Mesodermal cell (in vitro differentiated cells): ENCODE data around the gene EML4.
"Not testable (repeated sequence)": the region's sequence is repeated elsewhere in the genome, so short reads cannot be mapped to it uniquely, and the experiment has no call there.

Experiments used
- H3K27ac ChIP-seq: 2 replicates; pipeline ENCODE4 v1.7.0; 2013; ENCODE audit warnings: mild to moderate bottlenecking, low read depth, low read length, moderate library complexity; ENCODE audit not compliant: severe bottlenecking
- H3K36me3 ChIP-seq: 2 replicates; pipeline ENCODE4 v1.7.1; 2013; ENCODE audit warnings: mild to moderate bottlenecking, low read length, moderate library complexity; ENCODE audit not compliant: control insufficient read depth, insufficient read depth
- H3K4me1 ChIP-seq: one replicate; pipeline ENCODE4 v1.7.1; 2013; ENCODE audit warnings: mild to moderate bottlenecking, low read length; ENCODE audit not compliant: insufficient read depth, control insufficient read depth, poor library complexity, severe bottlenecking
- H3K4me3 ChIP-seq: 2 replicates; pipeline ENCODE4 v1.7.0; 2013; ENCODE audit warnings: low read length, control low read depth, mild to moderate bottlenecking; ENCODE audit not compliant: insufficient read depth, poor library complexity, severe bottlenecking; ENCODE audit errors: extremely low read depth
- H3K9me3 ChIP-seq: 2 replicates; pipeline ENCODE4 v1.7.1; 2013; ENCODE audit warnings: mild to moderate bottlenecking, low read length, moderate library complexity; ENCODE audit not compliant: control insufficient read depth
- WGBS, 2 experiments: methylation state at CpG; one replicate each; pipeline ENCODE4 v1.1.5; 2013; ENCODE audit warnings: missing lambda C conversion rate in 2 of 2; ENCODE audit not compliant: insufficient coverage in 2 of 2; 5-methylcytosine and 5-hydroxymethylcytosine counted together

The EML4 gene

DNA sequence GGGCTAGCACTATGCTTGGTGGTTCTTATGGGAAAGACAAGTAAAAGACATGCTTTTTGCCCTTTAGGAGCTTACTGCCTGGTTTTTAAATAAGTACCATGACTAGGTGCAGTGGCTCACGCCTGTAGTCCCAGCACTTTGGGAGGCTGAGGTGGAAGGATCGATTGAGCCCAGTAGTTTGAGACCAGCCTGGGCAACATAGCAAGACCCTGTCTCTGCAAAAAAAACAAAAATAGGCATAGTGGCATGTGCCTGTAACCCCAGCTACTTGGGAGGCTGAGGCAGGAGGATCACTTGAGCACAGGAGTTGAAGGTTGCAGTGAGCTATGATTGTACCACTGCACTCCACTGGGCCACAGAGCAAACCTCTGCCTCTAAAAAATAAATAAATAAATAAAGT, 4.3 kb downstream of the EML4 start:
- H3K4me1 ChIP-seq, H3K9me3 ChIP-seq, H3K4me3 ChIP-seq, H3K36me3 ChIP-seq, H3K27ac ChIP-seq: not testable (repeated sequence)
- WGBS, 2 experiments, result 100% methylated on average over 2 of the region's 2 CpGs; no CpG with 5 or more reads in 1 of the 2 experiments

GRCh38 chr2:42176992-42177738, 8.0 kb downstream of the EML4 start:
- Histone ChIP-seq H3K4me3 (no peak overlapping the region), H3K9me3 (no peaks in the 10 kb centered on the region), H3K27ac (no peak overlapping the region), H3K36me3 (peaks cover 23% of the 10 kb centered on the region), H3K4me1 (no peaks in the 10 kb centered on the region)
- WGBS, 2 experiments, result 89 to 97% methylated on average over 5 to 6 of the region's 10 CpGs

DNA sequence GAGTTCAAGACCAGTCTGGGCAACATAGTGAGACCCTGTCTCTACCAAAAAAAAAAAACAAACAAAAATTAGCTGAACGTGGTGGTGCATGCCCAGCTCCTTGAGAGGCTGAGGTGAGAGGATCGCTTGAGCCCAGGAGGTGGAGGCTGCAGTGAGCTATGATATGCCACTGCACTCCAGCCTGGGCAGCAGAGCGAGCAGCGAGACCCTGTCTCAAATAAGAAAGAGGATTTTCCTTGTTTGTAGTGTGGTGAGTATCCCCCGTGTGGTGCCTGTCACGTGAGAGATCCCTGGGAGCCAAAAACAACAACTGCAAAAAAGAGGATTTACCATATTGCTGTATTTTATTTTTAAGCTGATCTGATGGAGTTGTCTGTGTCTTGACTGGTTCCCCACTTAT, 9.2 kb downstream of the EML4 start:
- WGBS, 2 experiments, result 84% methylated on average over 4 of the region's 6 CpGs; no CpG with 5 or more reads in 1 of the 2 experiments
- H3K4me1 ChIP-seq, result peaks cover 6% of the 10 kb centered on the region
- H3K9me3 ChIP-seq, result no peaks in the 10 kb centered on the region
- H3K27ac ChIP-seq, result no peak overlapping the region
- H3K36me3 ChIP-seq, result peaks cover 28% of the 10 kb centered on the region
- H3K4me3 ChIP-seq, result no peak overlapping the region

DNA sequence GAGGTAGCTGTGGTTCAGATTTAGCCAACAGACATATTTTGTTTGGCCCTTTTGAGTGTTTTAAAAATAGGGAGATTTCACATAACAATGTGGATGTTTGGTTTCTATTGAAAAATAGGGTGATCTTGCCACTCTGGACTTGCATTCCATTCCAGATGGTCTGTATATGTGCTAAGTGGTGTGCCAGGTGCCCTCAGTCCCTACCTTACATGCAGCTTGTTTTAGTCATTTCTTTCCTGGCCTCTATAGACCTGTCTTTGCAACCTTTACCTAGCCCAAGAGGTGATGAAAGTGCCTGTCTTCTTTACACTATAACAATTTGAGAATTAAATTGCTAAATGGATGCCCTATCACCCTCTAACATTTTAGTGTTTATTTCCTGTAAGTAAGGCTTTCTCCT, 11.1 kb downstream of the EML4 start:
- Histone ChIP-seq H3K27ac (no peak overlapping the region), H3K4me3 (no peak overlapping the region), H3K4me1 (peaks cover 6% of the 10 kb centered on the region), H3K36me3 (peaks cover 28% of the 10 kb centered on the region), H3K9me3 (no peaks in the 10 kb centered on the region)

GRCh38 chr2:42182654-42183308, 13.6 kb downstream of the EML4 start:
- no CpG with 5 or more reads among the region's 2 CpGs for WGBS, 2 experiments
- H3K4me1 ChIP-seq, result peaks cover 10% of the 10 kb centered on the region
- H3K4me3 ChIP-seq, result no peak overlapping the region
- no peak overlapping the region for H3K27ac ChIP-seq
- no peaks in the 10 kb centered on the region for H3K9me3 ChIP-seq
- H3K36me3 ChIP-seq, result peaks cover 28% of the 10 kb centered on the region

GRCh38 chr2:42183775-42184174, 14.6 kb downstream of the EML4 start:
- WGBS, 2 experiments, result no CpG with 5 or more reads among the region's 1 CpG
- H3K4me3 ChIP-seq, result no peak overlapping the region
- H3K4me1 ChIP-seq, result peaks cover 10% of the 10 kb centered on the region
- no peaks in the 10 kb centered on the region for H3K9me3 ChIP-seq
- peaks cover 28% of the 10 kb centered on the region for H3K36me3 ChIP-seq
- no peak overlapping the region for H3K27ac ChIP-seq

- no peak overlapping the region for H3K4me3 ChIP-seq
- no peaks in the 10 kb centered on the region for H3K9me3 ChIP-seq
- 88 to 90% methylated on average over 2 of the region's 3 CpGs for WGBS, 2 experiments
- peaks cover 28% of the 10 kb centered on the region for H3K36me3 ChIP-seq
- no peak overlapping the region for H3K27ac ChIP-seq
- peaks cover 10% of the 10 kb centered on the region for H3K4me1 ChIP-seq
Measured at GRCh38 chr2:42184346-42184745, 15.2 kb downstream of the EML4 start.

- Histone ChIP-seq H3K9me3 (no peaks in the 10 kb centered on the region), H3K4me1 (peaks cover 10% of the 10 kb centered on the region), H3K27ac (no peak overlapping the region), H3K4me3 (no peak overlapping the region), H3K36me3 (peaks cover 19% of the 10 kb centered on the region)
- 86 to 90% methylated on average over 4 of the region's 5 CpGs for WGBS, 2 experiments
Measured at GRCh38 chr2:42185220-42185921, 16.2 kb downstream of the EML4 start.

DNA sequence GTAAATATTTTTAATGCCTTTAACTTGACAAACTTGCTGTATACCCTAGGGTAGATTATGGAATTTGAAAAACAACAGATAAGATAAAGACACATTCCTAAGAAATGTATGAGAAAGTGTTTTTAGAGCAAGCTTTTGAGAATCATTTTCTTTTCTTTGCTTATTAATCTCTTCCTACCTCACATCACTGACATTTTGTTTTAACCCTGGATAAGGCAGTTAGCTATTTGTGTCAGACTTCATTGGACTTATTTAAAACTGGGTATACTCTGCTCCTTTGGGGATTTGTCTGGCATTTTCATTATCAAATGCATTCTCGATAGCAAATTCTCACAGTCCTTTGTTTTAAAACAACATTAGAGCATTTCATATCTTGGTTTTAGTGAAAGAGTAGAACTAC, 17.2 kb downstream of the EML4 start:
- no peaks in the 10 kb centered on the region for H3K9me3 ChIP-seq
- WGBS, 2 experiments, result 100% methylated on average over 1 of the region's 1 CpG; no CpG with 5 or more reads in 1 of the 2 experiments
- H3K36me3 ChIP-seq, result peaks cover 10% of the 10 kb centered on the region
- peaks cover 10% of the 10 kb centered on the region for H3K4me1 ChIP-seq
- H3K27ac ChIP-seq, result no peak overlapping the region
- no peak overlapping the region for H3K4me3 ChIP-seq

DNA sequence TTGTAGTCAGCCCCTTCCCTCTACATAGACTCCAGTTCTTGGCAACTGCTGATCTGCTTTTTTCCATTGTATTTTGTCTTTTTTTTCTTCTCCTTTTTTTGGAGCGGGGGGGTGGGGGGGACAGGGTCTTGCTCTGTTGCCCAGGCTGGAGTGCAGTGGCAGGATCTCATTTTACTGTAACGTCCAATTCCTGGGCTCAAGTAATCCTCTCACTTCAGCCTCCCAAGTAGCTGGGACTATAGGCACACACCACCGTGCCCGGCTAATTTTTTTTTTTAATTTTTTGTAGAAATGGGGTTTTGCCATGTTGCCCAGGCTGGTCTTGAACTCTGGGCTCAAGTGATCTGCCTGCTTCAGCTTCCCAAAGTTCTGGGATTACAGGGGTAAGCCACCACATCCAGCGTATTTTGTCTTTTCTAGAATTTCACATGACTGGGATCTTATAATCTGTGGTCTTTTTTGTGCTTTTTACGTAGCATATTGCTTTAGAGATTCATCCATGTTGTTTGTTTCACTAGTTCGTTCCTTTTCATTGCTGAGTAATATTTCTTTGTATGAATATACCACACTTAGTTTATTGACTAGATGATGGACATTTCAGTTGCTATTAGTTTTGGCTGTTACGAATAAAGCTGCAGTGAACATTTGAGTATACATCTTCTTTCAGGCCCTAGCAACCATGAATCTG, 17.9 kb downstream of the EML4 start:
- Histone ChIP-seq H3K4me3 (no peak overlapping the region), H3K36me3 (peaks cover 6% of the 10 kb centered on the region), H3K9me3 (no peaks in the 10 kb centered on the region), H3K4me1 (peaks cover 10% of the 10 kb centered on the region), H3K27ac (no peak overlapping the region)
- 81 to 83% methylated on average over 2 to 3 of the region's 8 CpGs for WGBS, 2 experiments
